Hepatic stellate cell (primary cell): ENCODE measurements around the gene DDX60.
"Not testable (repeated sequence)": the region's sequence is repeated elsewhere in the genome, so short reads cannot be mapped to it uniquely, and the experiment has no call there.

Experiments used
- DNase-seq: peaks from one replicate; pipeline ENCODE4 v3.0.0; 2011; ENCODE audit warnings: low spot score

Gene DDX60

GRCh38 chr4:168318266-168318895 is at the start of gene DDX60:
DDX60 (minus strand) TSS chr4:168318752; CDS start chr4:168311259, 7,493 bp downstream.
- DNase-seq = peak; percentile 52

- DNase-seq = no peak
These were observed 48.5 kb upstream of the DDX60 start for GRCh38 chr4:168367065-168367464.

- no peak for DNase-seq
These were observed 43.5 kb upstream of the DDX60 start for GRCh38 chr4:168362025-168362401.

GRCh38 chr4:168361365-168362024 is 42.9 kb upstream of the DDX60 start:
- DNase-seq = no peak

GRCh38 chr4:168360271-168360670 is 41.7 kb upstream of the DDX60 start:
- no peak for DNase-seq

GRCh38 chr4:168357941-168358340 is 39.4 kb upstream of the DDX60 start:
- DNase-seq = no peak

- DNase-seq = no peak
These were observed 35.2 kb upstream of the DDX60 start for GRCh38 chr4:168353746-168354145.

GRCh38 chr4:168337550-168337940 is 19.0 kb upstream of the DDX60 start:
- no peak for DNase-seq

- no peak for DNase-seq
These were observed 18.4 kb upstream of the DDX60 start for GRCh38 chr4:168336837-168337549.

GRCh38 chr4:168335621-168336020 is 17.1 kb upstream of the DDX60 start:
- DNase-seq = no peak

- DNase-seq = no peak
These were observed 15.5 kb upstream of the DDX60 start for GRCh38 chr4:168334053-168334452.

GRCh38 chr4:168330575-168330974 is 12.0 kb upstream of the DDX60 start:
- DNase-seq = not testable (repeated sequence)

- DNase-seq = no peak
These were observed 7.0 kb upstream of the DDX60 start for GRCh38 chr4:168325591-168325990.

- DNase-seq = no peak
These were observed 2.5 kb upstream of the DDX60 start for GRCh38 chr4:168321006-168321405.

- no peak for DNase-seq
These were observed 1.0 kb upstream of the DDX60 start for GRCh38 chr4:168319486-168320019.

- DNase-seq = no peak
These were observed 931 bp downstream of the DDX60 start for GRCh38 chr4:168317621-168318020.

GRCh38 chr4:168309781-168310180 is 8.8 kb downstream of the DDX60 start:
- DNase-seq = no peak

- no peak for DNase-seq
These were observed 9.6 kb downstream of the DDX60 start for GRCh38 chr4:168308912-168309311.

GRCh38 chr4:168306476-168306875 is 12.1 kb downstream of the DDX60 start:
- no peak for DNase-seq

GRCh38 chr4:168304744-168305459 is 13.7 kb downstream of the DDX60 start:
- DNase-seq = peak; percentile 4

GRCh38 chr4:168303430-168303829 is 15.1 kb downstream of the DDX60 start:
- not testable (repeated sequence) for DNase-seq

- no peak for DNase-seq
These were observed 25.1 kb downstream of the DDX60 start for GRCh38 chr4:168293386-168293975.
